LNCaP clone FGC (cell line): ENCODE data around the gene SOS2.

Experiments
- DNase-seq: peaks from one replicate; pipeline ENCODE4 v3.0.0-alpha.2; 2011; ENCODE audit warnings: low read depth
- H3K4me3 ChIP-seq: 2 replicates; pipeline ENCODE4 v1.5.1; 2011; ENCODE audit warnings: mild to moderate bottlenecking, low read depth, low read length, control low read depth
- TF ChIP-seq, protein P1 (sequence below): IDR thresholded peaks from 2 replicates; pipeline ENCODE4 v1.5.1; 2012; ENCODE audit warnings: mild to moderate bottlenecking; ENCODE audit not compliant: control insufficient read depth, insufficient read depth; ENCODE audit errors: extremely low read depth

The SOS2 gene

DNA sequence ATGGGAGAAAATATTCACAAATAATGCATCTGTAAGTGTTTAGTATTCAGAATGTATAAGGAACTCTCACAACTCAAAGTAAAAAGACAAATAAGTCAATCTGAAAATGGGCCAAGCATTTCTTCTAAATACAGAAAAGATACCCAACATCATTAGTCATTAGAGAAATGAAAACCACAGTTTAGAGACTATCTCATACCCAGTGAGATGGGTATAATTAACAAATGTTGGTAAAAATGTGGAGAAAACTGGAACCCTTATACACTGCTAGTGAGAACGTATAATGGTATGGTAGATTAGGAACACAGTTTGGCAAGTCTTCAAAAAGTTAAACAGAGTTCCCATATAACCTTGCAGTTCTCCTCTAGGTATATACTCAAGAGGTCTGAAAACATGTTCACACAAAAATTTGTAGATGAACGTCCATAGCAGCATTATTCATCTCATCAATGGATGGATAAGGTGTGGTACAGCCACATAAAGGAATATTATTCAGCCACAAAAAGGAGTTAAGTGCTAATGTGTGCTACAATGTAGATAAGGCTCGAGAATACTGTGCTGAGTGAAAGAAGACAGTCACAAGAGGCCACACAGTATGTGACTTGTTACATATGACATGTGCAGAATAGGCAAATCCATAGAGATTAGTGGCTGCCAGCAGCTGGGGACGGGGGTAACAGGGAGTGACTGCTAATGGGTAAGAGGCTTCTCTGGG lies 120.9 kb downstream of the SOS2 start:
- TF ChIP-seq, protein P1, sequence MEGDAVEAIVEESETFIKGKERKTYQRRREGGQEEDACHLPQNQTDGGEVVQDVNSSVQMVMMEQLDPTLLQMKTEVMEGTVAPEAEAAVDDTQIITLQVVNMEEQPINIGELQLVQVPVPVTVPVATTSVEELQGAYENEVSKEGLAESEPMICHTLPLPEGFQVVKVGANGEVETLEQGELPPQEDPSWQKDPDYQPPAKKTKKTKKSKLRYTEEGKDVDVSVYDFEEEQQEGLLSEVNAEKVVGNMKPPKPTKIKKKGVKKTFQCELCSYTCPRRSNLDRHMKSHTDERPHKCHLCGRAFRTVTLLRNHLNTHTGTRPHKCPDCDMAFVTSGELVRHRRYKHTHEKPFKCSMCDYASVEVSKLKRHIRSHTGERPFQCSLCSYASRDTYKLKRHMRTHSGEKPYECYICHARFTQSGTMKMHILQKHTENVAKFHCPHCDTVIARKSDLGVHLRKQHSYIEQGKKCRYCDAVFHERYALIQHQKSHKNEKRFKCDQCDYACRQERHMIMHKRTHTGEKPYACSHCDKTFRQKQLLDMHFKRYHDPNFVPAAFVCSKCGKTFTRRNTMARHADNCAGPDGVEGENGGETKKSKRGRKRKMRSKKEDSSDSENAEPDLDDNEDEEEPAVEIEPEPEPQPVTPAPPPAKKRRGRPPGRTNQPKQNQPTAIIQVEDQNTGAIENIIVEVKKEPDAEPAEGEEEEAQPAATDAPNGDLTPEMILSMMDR, result no peak
- no peak for DNase-seq
- no peak overlapping the region for H3K4me3 ChIP-seq

DNA sequence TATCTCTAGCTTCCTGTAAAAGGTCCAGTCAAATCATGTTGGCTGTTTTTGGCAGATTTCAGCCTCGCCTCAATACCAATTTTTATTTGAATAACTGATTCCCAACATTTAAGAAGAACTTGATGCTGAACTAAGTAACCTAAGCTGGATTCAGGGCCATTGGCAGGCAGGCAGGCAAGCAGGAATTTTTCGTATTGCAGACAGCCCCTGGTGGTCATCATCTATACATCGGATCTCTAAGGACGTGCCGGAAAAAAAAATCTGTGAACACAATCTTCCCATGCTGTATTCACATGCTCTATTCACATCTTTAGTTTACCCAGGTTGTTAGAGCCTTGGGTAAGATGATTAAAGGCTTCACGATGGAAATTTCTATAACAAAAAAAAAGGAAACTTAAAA lies 122.0 kb downstream of the SOS2 start:
- no peak for DNase-seq
- TF ChIP-seq, protein P1, result no peak
- no peak overlapping the region for H3K4me3 ChIP-seq

GRCh38 chr14:50107850-50108249 lies 123.5 kb downstream of the SOS2 start:
- TF ChIP-seq, protein P1, result no peak
- DNase-seq, result no peak
- H3K4me3 ChIP-seq, result no peak overlapping the region

- no peak for DNase-seq
- TF ChIP-seq, protein P1, result no peak
Measured at GRCh38 chr14:50106178-50106577, 125.2 kb downstream of the SOS2 start.

DNA sequence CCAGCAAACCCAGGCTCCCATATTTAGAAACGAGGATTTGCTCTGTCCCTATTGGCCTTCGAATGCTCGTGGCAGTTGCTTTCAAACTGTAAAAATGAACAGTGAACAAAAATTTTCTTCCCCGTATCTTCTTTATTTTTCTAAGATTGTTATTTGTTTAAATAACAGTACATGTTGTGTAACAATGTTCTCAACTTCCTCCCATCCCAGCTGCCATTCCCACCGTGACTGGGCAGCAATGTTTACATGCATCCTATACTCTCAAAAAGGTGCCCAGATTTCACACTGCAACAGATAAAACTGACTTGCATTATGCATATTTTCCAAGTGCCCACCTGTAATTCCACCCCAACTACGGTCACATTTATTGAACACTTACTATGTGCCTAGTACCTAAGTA lies 127.8 kb downstream of the SOS2 start:
- DNase-seq, result no peak
- TF ChIP-seq, protein P1, result no peak
- H3K4me3 ChIP-seq, result no peak overlapping the region

More at GRCh38 chr14:50106178-50106577, 125.2 kb downstream of the SOS2 start:
- H3K4me3 ChIP-seq, result no peak overlapping the region

GRCh38 chr14:50101417-50101816 lies 130.0 kb downstream of the SOS2 start:
- no peak overlapping the region for H3K4me3 ChIP-seq
- TF ChIP-seq, protein P1, result no peak
- peak; percentile 13 for DNase-seq

DNA sequence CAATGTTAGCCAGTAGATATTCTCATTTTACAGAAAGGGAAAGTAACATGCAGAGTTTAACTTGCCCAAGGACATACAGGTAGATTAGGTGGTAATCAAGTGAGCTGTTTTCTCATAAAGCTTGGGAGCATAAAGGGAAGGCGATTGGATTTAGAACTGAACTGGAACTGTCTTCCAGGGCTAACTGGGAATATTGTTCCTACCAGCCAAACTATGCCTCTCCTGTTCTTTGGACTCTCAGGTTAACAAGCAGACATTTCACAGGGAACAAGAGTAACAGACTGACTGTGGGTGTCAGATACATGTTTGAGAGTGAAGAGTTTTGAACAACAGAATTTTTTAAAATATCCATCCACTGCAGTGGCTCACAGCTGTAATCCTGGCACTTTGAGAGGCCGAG lies 130.6 kb downstream of the SOS2 start:
- TF ChIP-seq, protein P1, result no peak
- H3K4me3 ChIP-seq, result no peak overlapping the region
- DNase-seq, result no peak
